UCSD-AML1 (cell line): ENCODE data around the gene FCER1A.
"Not testable (repeated sequence)": the region's sequence is repeated elsewhere in the genome, so short reads cannot be mapped to it uniquely, and the experiment has no call there.

Source experiments
- DNase-seq: peaks from one replicate; lab custom pipeline; 2025; ENCODE audit not compliant: unreplicated experiment; lab: John Stamatoyannopoulos, UW

FCER1A gene

DNA sequence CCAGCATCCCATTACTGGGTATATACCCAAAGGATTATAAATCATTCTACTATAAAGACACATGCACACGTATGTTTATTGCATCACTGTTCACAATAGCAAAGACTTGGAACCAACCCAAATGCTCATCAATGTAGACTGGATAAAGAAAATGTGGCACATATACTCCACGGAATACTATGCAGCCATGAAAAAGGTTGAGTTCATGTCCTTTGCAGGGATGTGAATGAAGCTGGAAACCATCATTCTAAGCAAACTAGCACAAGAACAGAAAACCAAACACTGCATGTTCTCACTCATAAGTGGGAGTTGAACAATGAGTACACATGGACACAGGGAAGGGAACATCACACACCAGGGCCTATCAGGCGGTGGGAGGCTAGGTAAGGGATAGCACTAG is 47.2 kb downstream of the FCER1A start:
- DNase-seq: not testable (repeated sequence)

DNA sequence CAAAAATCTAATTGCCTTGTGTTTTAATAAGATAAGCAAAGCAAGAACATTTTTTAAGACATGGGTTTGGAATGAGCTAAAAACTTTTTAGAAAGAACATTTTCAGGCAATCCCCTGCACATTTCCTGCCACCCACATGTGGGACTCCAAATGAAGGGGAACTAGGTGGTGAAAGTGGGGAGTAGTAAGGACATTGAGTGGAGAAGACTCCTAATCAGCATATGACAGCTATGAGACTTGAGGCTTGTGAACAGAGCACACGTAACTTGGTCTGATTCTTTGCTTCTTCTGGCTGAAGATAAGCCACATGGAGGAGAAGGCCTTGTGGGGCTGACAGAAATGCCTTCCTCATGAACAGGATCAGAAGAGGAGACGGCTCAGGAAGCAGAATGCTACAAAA is 50.3 kb downstream of the FCER1A start:
- no peak for DNase-seq
